GM19372 (cell line): ENCODE measurements around the gene NT5DC3.
"Not testable (repeated sequence)": the region's sequence is repeated elsewhere in the genome, so short reads cannot be mapped to it uniquely, and the experiment has no call there.

Source experiments
- ATAC-seq: cut with Tn5 transposase; IDR thresholded peaks from one replicate; pipeline ENCODE4 v1.9.1; 2021; ENCODE audit warnings: mild to moderate bottlenecking, low read depth, moderate library complexity; ENCODE audit not compliant: unreplicated experiment

The NT5DC3 gene

GRCh38 chr12:103855896-103856657 lies 15.0 kb upstream of the NT5DC3 start:
- no peak for ATAC-seq

GRCh38 chr12:103855036-103855712 lies 14.1 kb upstream of the NT5DC3 start:
- no peak for ATAC-seq

- ATAC-seq, result no peak
Measured at GRCh38 chr12:103854372-103854973, 13.4 kb upstream of the NT5DC3 start.

DNA sequence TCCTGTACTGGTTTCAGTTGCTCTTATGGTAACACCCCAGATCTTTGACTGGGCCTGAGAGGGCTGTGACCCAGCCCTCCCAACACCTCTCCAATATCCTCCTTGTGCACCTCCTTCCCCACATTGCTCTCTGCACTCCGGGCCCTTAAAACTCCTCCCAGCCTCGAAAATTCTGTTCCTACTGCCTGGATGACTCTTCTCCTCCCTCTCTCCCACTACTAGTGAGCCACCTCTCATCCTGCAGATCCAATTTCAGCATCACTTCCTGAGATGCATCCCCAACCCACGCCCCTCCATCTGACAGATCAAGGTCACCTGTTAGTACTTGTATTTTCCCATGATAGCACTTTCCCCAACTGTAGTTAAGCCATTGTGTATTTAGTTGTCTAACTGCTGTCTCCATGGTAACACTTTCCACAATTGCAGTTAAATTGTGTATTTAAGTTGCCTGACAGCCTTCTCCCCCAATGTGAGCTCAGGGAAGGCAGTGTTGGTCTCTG lies 11.5 kb upstream of the NT5DC3 start:
- ATAC-seq, result no peak

DNA sequence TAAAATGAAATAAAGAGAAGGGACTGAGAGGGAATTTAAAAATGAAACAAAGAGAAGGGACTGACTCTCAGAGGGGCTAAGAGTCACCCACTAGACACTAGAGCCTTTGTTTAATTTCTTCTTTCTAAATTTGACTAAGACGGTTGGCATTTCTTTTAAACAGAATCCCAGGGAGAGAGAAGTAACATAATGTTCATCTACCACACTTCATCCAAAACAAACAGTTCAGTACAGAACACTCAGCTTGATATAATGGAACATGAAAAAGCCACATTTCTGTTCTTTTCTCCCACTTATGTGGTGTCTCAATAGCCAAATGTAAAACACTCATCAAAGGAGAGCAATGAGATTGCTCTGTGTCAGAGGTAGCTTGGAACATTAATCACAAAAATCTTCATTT lies 10.1 kb upstream of the NT5DC3 start:
- no peak for ATAC-seq

GRCh38 chr12:103850429-103850828 lies 9.4 kb upstream of the NT5DC3 start:
- no peak for ATAC-seq

DNA sequence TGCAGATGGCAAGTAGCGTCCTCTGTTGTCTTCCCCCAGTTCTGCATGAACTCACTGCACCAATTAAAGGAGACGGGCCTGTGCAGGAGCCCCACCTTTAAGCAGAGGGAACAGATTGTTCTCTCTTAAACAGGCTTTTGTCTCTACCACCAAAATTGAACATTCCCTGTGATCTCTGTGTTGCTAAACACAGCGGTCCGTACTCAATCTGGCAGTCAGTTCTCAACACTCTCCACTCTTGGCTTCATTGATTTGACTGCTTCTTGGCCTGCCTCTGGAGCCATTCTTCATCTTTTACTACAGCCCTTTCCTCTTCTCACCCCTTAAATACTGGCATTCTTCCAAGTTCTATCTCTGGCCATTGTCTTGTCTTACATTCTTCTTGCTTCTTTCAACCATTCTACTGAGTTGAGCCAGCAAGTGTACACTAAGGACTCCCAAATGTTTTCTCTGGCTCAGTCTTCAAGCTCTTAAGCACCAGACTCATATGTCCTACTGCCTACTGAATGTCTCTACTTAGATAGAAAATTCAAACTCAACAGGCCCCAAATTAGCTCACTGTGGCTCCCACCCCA lies 8.0 kb upstream of the NT5DC3 start:
- no peak for ATAC-seq

DNA sequence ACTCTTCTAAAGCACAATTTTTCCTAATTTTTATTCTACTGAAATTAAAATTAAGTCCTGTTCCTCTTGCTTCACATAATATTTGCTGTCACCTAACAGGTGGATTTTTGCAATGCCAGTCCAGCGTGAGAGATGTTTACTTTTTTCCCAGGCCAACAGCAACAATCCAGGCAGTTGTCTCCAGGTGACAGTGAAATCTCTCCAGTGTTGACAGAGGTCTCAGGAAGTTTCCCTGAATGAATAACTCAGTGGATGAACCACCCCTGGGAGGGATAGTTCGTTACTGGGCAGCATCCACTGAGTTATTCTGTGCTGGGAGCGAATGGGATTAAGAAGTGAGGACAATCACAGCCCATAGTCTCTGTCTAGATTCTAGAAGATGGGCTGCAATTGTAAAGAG lies 7.1 kb upstream of the NT5DC3 start:
- ATAC-seq, result no peak

GRCh38 chr12:103846415-103846814 lies 5.4 kb upstream of the NT5DC3 start:
- no peak for ATAC-seq

DNA sequence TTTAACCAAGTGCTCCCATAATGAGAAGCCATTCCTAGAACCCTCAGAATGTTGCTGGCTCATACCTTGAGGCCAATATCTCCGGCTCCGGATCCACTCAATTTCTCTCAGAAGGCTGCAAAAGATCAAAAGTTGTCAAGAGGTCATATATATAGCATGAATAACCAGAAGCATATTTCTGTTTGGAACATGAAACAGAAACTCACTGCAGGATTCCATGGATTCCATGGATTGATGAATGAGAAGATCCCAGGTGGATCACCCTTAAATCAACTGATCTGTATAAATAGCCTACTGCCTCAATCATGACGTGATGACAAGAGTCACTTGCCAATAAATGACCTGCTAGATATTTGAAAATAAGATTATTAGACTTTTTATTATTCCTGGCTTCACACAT lies 3.3 kb upstream of the NT5DC3 start:
- no peak for ATAC-seq

GRCh38 chr12:103841690-103842584 lies 903 bp upstream of the NT5DC3 start:
- ATAC-seq, result peak; percentile 26

GRCh38 chr12:103840462-103840875 lies 565 bp downstream of the NT5DC3 start:
- peak; percentile 22 for ATAC-seq

GRCh38 chr12:103839609-103840461 lies 1.2 kb downstream of the NT5DC3 start:
- ATAC-seq, result no peak

DNA sequence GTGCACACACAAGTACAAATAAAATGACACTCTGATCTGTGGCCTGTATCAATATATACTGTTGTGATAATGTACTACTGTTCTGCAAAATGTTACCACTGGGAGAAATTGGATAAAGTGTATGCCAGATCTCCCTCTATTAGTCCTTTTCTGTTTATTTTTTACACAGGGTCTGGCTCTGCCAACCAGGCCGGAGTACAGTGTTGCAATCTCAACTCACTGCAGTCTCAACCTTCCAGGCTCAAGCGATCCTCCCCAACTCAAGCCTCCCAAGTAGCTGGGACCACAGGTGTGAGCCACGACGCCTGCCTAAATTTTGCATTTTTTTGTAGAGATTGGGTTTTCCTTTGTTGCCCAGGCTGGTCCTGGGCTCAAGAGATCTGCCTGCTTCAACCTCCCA lies 1.9 kb downstream of the NT5DC3 start:
- no peak for ATAC-seq

DNA sequence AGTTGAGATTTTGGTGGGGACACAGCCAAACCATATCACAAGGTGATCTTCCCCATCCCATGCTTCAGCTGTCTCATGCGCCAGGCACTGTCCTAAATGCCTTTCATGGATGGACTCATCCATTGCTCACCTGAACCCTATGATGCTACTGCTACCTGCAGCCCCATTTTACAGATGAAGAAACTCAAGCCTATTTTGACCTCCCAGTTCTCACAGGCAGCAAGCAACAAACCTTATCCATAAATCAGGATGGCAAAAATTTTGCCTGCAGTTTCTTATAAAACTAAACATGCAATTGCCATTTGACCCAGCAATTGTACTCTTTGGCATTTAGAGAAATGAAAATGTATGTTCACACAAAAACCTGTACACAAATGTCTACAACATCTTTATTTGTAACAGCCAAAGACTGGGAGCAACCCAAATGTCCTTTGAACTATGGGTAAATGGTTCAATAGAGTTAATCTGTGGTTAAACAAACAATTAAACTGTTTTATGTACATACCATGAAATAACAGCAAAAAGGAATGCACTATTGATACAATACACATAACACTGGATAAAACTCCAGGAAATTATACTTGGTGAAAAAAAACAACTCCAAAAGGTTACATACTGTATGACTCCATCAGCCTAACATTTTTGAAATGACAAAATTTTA lies 2.6 kb downstream of the NT5DC3 start:
- no peak for ATAC-seq

- ATAC-seq, result no peak
Measured at GRCh38 chr12:103836345-103836744, 4.7 kb downstream of the NT5DC3 start.

- not testable (repeated sequence) for ATAC-seq
Measured at GRCh38 chr12:103835747-103836335, 5.2 kb downstream of the NT5DC3 start.

GRCh38 chr12:103834942-103835341 lies 6.1 kb downstream of the NT5DC3 start:
- no peak for ATAC-seq
